Ramos (cell line): ENCODE results near the gene MACROD1.
"Not testable (repeated sequence)": the region's sequence is repeated elsewhere in the genome, so short reads cannot be mapped to it uniquely, and the experiment has no call there.

Experiments
- in situ Hi-C: fragments of 300-500 bp; cut with MboI; formaldehyde crosslinking; loops from one replicate; pipeline ENCODE4 v1.14.3; 2022; ENCODE audit warnings: low sequenced_read_pairs; ENCODE audit not compliant: unreplicated experiment

Gene MACROD1

DNA sequence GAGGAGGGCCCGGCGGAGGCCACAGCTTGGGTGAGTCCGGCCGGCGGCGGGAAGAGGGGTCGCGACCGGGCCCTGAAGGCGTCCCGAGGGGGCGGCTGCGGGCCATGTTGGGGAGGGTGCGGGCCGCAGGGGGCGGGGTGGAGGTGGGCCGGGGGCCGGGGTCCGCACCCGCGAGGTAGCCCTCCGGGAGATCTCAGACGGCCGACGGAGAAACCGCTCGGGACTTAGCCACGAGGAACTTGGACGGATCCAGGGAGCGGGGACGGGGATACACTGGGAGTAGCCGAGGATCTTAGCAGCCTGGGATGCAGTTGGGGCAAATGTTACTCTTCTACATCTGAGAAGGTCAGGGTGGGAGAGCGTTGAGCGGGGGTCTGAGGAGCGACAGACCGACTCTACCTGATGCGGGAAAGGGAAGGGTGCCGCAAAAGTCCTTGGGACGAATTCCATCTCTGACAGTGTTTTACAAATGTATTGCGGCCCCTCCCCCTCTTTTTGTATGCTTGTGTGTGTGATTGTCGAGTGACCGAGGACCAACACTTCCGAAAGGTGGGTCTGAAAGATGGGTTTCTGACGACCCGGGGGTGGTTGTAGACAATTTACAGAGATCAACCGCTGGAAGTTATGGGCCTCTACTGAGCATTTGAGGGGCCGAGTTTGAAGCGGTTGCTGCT lies 20.7 kb upstream of the MACROD1 start:
- in situ Hi-C loops: no loop called here

DNA sequence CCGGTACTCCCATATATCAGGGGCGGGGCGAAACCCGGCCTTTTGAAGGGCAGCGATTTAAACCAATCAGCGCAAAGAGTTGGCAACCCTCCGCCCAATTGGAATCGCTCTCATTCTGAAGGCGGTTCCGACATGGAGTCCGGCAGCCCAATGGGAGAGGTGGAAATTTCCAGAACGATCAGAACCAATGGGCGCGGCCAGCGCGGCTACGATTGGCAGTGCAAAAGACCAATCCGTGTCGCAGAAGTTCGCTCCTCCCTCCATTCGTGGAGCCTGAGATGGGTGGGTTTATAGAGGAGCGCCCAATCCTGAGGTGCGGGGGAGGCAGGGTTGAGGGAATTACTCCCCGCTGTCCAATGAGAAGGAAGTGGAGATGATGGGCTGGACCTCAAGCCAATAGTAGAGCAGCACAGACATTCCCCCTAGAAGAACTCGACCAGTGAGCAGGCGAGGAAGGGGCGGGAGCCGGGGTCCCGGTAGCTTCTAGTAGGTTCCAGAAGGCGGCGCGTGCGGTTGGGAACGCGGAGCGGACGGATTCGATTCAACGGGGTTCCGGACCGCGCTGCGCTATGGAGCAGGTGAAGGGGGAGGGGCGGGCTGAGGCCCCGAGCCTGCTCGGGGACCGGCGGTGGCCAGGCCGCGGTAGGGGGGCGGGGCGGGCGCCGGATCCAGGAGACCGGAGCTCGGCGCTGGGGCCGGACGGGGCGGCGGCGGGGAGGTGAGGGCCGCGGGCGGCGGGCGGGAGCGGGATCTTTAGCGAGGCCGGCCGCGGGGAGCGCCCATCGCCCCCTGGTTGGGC lies 20.0 kb upstream of the MACROD1 start, which contains the start of gene STIP1:
Gene STIP1, plus strand, starts transcription at position 479 of the 799 bp plus-strand sequence. Its CDS starts 91 bp downstream, at position 570.
- in situ Hi-C loops: no loop called here

DNA sequence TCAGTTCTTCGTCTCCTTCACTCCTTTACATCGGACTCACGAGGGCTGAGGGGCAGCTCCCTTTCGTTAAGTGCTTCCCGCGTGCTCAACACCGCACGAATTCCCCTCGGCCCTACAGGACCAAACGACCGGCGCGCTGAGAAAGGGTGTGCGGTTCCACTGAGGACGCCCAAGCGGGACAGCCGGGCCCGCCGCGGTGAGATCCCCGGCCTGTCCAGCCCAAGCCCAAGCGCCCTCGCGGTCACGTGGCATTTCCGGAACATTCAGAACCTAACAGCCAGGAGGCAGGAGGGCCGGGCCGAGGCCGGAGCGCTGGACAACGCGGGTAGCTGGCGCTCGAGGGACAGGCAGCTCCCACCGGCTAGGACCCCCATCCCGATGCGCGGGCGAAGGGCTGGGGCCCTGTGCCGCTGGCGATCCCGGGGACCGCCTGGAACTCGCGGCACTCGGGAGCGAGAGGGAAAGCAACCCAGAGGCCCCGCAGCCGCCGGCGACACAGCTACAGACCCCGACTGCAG lies 19.3 kb upstream of the MACROD1 start:
- in situ Hi-C loops: no loop called here

DNA sequence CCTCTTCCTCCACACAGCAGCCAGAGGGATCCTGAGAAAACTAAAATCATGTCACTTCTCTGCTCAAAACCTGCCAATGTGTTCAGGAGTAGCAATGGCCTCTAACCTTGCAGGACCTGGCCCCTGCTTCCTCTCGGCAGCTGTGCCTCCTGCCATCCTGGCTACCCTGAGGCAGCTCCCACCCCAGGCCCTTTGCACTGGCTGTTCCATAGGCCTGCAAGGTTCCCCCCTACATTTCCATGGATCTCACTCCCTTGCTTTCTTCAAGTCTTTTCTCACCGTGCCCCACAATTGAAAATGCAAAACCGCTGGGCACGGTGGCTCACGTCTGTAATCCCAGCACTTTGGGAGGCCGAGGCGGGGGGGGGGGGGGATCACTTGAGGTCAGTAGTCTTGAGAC lies 18.0 kb upstream of the MACROD1 start:
- in situ Hi-C loops: no loop called here

DNA sequence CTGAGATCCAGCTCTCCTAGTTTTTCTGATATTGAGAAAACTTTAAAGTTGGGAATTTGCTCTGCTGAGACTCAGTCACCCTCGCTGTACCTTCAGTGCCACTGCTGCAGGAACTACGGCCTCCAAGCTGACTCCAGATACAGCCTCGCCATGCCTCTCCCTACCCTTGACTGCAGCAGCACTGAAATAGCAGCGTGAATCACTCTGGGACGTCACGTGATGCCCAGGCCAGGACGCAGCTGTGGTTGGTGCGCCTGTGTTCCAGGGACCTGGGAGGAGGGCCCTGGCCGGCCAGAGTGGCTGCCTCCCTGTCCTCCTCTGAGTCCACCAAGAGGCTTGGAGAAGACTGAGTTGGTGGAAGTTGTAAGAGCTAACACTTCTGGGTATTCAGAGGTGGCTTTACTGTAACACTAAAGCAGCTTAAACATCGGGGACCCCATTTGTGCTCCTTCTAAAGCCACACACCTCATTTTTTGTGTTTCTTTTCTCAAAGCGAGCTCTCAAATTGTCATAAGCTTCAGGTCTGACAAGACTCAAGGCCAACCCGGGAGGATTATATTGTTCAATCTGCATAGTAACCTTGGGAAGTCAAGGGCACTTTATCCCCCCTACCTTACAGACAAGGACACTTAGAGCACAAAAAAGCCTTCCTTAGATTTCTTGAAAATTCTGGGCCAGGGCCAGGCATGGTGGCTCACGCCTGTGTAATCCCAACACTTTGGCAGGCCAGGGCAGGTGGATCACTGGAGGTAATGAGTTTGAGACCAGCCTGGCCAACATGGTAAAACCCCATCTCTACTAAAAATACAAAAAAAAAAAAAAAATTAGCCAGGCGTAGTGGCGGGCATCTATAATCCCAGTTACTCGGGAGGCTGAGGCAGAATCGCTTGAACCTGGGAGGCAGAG lies 15.8 kb upstream of the MACROD1 start:
- in situ Hi-C loops: no loop called here

DNA sequence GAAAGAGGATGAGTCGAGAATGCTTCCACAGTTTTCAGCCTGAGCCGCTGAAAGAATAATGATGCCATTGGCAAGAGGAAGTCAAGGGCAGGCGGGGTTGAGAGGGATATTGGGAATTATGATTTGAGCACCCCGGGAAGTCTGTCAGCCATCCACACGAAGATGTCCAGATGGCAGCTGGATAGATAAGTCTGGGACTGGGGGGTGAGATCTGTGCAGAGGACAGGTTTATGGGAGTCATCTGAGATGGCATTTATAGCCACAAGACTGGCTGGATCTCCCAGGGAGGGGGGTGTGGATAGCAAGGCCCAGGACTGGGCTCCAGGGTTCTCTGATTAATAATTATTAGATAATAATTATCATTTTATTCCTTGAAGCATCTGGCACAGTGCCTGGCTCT lies 15.0 kb upstream of the MACROD1 start:
- in situ Hi-C loops: no loop called here

DNA sequence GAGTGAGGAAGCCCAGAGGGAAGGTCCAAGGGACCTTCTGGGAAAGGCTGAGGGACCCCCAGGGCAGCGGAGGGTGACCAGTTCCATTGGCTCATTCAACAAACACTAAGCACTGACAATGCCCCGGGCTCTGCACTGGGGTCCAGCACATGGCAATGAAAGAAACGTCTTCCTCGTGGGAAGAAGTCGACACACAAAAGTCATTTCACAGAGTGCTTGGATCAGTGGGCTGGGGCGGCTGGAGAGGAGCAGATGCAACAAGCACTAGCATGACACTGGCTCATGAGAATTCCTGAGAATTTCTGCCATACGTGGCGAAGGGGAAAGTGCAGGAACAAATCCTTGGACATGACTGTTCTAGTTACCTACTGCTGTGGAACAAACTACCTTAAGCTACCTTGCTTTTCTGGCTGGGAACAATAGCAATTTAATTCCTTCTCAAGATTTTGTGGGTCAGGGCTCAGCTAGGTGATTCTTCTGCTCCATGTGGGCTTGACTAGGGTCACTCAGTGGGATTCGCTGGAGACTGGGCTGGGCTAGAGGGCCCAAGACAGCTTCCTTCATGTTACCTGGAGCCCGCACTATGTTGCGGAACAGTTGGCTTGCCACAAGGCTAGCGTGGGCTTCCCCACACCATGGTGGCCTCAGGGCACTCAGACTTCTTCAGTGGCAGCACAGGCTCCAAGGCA lies 13.2 kb upstream of the MACROD1 start:
- in situ Hi-C loops: no loop called here

DNA sequence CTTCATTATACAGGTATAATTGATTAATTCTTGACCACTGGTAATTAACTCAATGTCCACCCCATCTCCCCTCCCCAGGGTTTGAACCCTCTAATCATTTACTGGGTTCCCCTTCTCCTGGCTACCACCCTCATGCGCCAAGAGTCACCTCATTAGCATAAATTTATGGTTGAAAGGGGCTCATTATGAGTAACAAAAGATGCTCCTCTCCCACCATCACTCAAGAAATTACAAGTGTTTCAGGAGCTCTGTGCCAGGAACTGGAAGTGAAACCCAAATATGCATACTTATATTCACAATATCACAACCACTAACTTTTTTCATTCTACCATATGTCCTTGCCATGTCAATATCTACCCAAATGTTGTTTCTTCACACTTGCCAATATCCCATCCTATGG lies 12.3 kb upstream of the MACROD1 start:
- in situ Hi-C loops: no loop called here

DNA sequence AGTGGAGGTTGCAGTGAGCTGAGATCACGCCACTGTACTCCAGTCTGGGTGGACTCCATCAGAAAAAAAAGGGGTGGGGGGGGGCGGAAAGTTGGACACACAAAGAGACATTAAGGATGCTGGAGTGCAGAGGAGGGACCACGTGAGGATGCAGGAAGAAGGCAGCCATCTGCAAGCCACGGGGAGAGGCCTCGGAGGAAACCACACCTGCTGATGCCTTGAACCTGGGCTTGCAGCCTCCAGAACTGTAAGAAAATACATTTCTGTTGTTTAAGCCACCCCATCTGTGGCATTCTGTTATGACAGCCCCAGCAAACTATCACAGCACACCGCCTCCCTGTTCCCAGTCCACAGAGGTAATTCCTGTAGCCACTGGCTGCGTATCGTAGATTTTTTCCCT lies 10.8 kb upstream of the MACROD1 start:
- in situ Hi-C loops: no loop called here

DNA sequence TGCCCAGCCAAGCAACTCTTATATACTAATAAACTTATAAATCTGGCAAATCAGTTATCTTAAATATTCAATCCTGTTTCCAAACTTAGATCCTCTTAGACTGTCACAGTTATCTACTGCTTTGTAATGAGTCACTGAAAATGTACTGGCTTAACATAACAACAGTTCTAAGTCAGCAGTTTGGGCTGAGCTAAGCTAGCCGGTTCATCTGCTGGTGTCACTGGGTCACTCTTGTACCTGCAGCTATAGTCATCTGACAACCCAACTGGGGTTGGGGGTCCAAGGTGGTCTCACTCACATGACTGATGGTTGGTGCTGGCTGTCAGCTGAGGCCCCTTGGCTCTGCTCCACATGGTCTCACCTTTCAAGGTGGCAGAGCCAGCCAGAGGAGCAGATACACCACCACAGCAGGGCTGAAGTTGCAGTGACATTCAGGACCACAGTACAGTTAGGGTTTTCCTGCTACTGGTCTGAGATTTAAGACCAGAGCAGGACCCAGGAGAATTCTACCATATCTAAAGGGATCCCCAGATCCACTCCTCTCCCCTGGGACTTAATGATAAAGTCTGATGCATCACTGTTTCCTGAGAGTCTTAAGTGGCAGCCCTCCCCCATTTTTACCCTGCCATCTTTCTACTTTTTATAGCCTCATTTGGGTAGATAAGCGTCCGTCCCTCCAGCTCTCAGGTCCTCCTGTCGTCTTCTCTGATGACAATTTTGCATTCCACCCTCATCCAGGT lies 7.9 kb upstream of the MACROD1 start:
- in situ Hi-C loops: no loop called here

DNA sequence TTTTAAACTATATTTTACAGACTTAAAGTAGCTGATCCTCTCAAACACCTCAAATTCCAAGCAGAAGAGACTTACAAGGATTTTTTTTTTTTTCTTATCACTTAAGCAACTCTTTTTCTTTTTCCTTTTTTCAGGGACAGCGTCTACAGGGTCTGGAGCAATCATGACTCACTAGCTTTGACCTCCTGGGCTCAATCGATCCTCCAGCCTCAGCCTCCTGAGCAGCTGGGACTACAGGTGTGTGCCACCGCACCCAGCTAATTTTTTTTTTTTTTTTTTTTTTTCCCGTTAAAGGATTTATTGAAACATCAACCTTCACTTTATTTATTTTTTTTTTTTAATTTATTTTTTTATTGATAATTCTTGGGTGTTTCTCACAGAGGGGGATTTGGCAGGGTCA lies 4.5 kb upstream of the MACROD1 start:
- in situ Hi-C loops: no loop called here

DNA sequence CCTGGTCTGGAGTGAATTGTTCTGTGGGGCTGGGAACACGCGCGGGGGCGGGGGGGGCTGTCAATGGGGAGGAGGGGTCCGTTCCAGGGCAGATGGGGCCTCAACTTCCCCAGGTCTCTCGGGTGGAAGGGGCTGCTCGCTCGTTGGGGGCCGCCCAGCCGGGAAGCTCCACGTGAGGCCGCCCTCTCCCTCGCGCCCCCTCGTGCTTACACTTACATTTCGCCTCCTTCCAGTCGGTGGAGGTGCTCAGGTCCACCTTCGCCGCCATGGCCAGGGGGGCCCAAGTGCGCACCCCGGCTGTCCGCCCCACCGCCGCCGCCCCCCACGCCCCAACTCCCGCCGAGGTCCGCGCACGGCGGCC lies 452 bp downstream of the MACROD1 start:
- in situ Hi-C loops: no loop called here

DNA sequence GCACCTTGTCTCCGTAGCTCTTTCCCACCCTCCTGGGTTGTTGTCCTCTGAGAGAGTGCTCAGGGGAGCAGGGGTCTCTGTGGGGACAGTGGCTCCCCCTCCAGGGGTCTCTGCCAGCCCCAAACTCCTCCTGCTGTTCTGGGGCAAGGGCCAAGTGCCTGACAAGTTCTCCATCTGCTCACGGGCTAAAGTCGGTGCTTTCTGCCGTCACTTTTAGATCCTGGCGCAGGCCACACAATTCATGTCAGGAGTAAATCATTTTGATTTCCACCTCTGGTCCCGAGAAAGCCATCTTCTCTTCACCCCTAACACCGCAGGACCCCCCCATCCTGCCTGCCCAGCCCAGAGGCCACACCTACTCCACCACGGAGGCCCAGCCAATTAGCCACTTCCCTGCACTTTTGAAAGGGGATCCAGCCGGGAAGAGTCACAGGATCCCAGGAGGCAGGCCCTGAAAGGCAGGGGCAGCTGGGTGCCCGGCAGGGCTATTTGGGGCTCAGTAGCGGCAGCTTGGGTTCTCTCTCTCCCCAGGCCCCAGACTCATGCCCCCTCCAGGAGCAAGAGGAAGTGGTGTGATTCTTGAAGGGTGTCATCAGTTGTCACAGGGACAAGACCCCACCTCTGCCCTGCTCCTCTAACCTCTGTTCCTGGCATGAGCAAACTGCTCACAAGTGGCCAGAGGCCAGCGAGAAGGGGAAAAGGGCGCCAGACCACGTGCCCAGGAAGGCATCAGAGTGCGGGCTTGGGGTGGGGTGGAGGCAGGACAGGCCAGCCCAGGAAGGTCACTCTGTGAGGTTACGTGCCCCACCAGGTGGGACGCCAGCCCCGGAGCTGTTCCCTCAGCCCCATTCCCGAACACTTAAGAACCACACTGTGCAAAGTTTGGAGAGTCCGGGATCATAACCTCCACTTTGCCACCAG lies 1.3 kb downstream of the MACROD1 start:
- in situ Hi-C loops: no loop called here

DNA sequence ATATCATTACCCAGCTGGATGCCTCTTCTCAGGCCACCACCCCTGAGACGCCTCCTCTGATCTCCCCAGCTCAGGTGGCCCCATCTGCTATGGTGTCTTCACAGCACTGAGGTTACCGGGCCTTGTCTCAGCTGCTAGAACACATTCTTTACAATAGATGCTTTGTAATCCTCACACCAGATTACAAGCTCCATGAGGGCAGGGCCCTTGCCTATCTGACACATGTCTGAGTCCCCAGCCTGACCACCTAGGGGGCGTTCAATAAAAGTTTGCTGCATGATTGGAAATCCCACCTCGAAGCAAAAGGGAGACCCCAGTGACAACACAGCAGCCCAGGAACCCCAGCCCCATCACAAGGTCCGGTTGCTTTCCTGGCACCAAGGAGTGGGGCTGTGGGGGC lies 2.0 kb downstream of the MACROD1 start:
- in situ Hi-C loops: no loop called here

DNA sequence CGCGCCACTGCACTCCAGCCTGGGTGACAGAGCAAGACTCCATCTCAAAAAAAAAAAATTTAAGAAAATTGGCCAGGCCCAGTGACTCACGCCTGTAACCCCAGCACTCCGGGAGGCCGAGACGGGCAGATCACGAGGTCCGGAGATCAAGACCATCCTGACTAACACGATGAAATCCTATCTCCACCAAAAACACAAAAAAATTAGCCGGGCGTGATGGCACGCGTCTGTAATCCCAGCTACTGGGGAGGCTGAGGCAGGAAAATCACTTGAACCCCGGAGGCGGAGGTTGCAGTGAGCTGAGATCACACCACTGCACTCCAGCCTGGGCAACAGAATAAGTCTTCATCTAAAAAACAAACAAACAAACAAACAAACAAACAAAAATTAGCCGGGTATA lies 3.1 kb downstream of the MACROD1 start:
- in situ Hi-C loops: not testable (repeated sequence)

DNA sequence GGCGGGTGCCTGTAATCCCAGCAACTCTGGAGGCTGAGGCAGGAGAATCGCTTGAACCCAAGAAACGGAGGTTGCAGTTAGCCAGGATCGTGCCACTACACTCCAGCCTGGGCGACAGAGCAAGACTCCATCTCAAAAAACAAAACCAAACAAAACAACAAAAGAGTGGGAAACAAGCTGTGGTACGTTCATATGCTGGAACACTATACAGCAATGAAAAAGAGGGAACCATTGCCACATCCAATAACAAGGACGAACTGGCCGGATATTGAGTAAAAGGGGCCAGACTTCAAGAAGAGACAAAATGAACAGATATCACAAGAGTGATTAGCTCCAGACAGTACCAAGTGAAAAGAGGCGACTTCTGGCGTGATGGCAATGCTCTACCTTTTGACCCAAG lies 4.9 kb downstream of the MACROD1 start:
- in situ Hi-C loops: no loop called here

DNA sequence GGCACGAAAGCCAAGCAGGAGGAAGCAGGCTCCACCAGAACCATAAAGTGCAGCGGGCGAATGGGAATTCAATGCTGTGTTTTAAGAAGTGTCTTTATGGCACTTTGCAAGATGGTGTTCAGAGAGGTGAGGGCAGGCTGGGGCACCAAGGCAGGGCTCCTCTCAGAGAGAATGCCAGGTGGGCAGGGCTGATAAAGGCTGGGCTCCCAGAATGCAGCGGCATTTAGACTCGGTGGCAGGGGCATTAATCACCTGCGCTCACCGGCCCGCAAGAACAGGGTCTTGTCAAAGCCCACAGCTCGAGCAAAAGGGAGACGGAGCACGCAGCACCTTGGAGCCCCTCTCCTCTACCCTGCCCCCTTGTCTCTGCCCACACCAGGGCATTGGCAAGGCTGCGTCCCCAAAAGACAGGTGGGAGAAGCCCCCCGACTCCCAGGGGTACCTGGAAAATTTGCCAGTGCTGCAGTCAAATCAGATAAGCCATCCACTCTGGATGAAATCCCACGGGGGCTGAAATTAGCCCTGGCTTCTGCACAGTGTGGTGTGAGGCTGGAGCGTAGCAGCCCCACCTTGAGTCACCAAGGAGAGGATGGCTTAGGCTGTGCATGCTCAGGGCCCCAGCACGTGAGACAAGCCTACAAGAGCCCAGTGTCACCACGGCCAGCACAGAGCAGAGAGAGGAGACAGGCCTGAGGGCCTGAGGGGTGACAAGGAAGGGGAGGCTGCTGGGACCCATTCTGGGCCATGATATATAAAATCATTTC lies 8.1 kb downstream of the MACROD1 start:
- in situ Hi-C loops: no loop called here
